ENCODE measurements around the gene RETREG2. TPM values are rescaled to one million over a fixed set of nuclear protein-coding genes. Genes with fewer than 3 reads are reported as not detected.

Gene RETREG2
- total and polyA plus RNA-seq, 5 donors: 22.0 to 47.3 (median 38.6) TPM

- H3K4me3 ChIP-seq (ENCODE audit: low read length): peak overlapping the region; percentile 59
- intact Hi-C loops (cut with DNase I): loop anchor here in 1 of 4 donors (5.0 kb wide), 1 partner anchor 35 kb away; the partner anchor contains the start of gene SLC23A3
- WGBS: 12% methylated on average over 22 of the region's 22 CpGs
- peak overlapping the region; percentile 82 for H3K27ac ChIP-seq (ENCODE audit: low read length)
- ATAC-seq (no peak), DNase-seq (no peak)
- peaks cover 10% of the 10 kb centered on the region for H3K4me1 ChIP-seq (ENCODE audit: control insufficient read depth, insufficient read depth, low read length)
- H3K27me3 ChIP-seq (ENCODE audit: control insufficient read depth, insufficient read depth): no peaks in the 10 kb centered on the region
- H3K9me3 ChIP-seq (ENCODE audit: control insufficient read depth, low read length): no peaks in the 10 kb centered on the region
These were observed 29.2 kb downstream of the RETREG2 start for GRCh38 chr2:219207134-219207883.

GRCh38 chr2:219207884-219208740, 30.0 kb downstream of the RETREG2 start:
- no peaks in the 10 kb centered on the region for H3K27me3 ChIP-seq (ENCODE audit: control insufficient read depth, insufficient read depth)
- no peaks in the 10 kb centered on the region for H3K9me3 ChIP-seq (ENCODE audit: control insufficient read depth, low read length)
- H3K4me1 ChIP-seq (ENCODE audit: control insufficient read depth, insufficient read depth, low read length): peaks cover 10% of the 10 kb centered on the region
- 65% methylated on average over 17 of the region's 17 CpGs for WGBS
- ATAC-seq (no peak), DNase-seq (peak in 2 of 3 donors; percentile 40 to 55)
- H3K4me3 ChIP-seq (ENCODE audit: low read length): no peak overlapping the region
- H3K27ac ChIP-seq (ENCODE audit: low read length): peak overlapping the region; percentile 82
- intact Hi-C loops (cut with DNase I): loop anchor here in 1 of 4 donors (5.0 kb wide), 1 partner anchor 36 kb away; the partner anchor contains the start of gene SLC23A3

DNA sequence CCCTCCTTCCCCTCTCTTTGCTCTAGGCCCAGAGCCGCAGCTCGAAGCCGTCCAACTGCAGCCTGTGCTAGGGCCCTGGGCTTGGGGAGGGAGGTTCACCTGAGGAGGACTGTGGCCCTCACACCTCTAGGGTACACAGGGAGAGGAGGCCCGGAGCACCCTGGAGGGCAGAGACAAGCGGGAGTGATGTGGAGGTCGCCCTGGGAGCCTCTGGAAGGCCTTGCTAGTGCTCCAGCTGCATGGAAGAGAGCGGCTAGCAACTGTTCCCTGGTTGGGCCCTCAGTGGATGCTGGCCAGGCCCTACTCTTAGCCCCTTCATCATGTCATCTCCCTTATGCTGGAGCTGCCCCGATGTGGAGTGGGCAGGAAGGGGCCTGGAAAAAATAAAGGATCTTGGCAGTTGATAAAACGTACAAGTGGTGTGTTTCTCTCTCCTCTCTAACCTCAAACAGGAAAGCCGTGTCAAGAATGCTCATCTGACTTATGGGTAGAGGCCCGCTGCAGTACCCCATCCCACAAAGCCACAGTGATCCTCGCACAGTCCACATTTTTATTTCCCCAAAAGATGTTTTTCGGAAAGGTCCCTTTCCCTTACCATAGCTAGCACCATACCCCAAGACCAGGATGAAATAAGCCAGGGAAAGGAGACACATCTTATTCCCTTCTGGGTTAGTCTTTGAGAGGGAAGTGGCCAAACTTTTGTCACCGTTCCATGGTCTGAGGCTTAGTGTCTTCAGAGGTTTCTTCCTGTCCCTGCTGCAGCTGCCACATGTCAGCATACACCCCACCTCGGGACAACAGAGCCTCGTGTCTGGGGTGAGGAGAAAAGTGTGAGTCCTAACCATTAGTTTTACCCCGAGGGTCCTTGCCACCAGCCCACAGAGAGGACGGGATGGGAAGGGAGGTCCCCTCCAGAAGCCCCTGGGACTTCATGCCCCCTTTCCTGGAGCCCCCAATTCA, 31.4 kb downstream of the RETREG2 start:
- intact Hi-C loops (cut with DNase I): loop anchor here in 2 of 4 donors (5.0 kb wide), 2 partner anchors 32 to 37 kb away; partner anchors contain the start of genes CNPPD1 (in 1 of the 2), RETREG2 (in 1 of the 2) and SLC23A3 (in 1 of the 2)

GRCh38 chr2:219210196-219210885, 32.3 kb downstream of the RETREG2 start:
- no peaks in the 10 kb centered on the region for H3K27me3 ChIP-seq (ENCODE audit: control insufficient read depth, insufficient read depth)
- ATAC-seq (no peak), DNase-seq (peak in 2 of 3 donors; percentile 32 to 56)
- intact Hi-C loops (cut with DNase I): loop anchor here in 1 of 4 donors (5.0 kb wide), 1 partner anchor 33 kb away; the partner anchor contains the start of genes CNPPD1 and RETREG2
- WGBS: 92% methylated on average over 24 of the region's 24 CpGs
- H3K9me3 ChIP-seq (ENCODE audit: control insufficient read depth, low read length): no peaks in the 10 kb centered on the region
- H3K27ac ChIP-seq (ENCODE audit: low read length): no peak overlapping the region
- H3K4me3 ChIP-seq (ENCODE audit: low read length): no peak overlapping the region
- H3K4me1 ChIP-seq (ENCODE audit: control insufficient read depth, insufficient read depth, low read length): peaks cover 10% of the 10 kb centered on the region

More for the DNA sequence above, 31.4 kb downstream of the RETREG2 start:
- Histone ChIP-seq H3K27ac (ENCODE audit: low read length) (no peak overlapping the region), H3K4me3 (ENCODE audit: low read length) (no peak overlapping the region), H3K27me3 (ENCODE audit: control insufficient read depth, insufficient read depth) (no peaks in the 10 kb centered on the region), H3K9me3 (ENCODE audit: control insufficient read depth, low read length) (no peaks in the 10 kb centered on the region), H3K4me1 (ENCODE audit: control insufficient read depth, insufficient read depth, low read length) (peaks cover 10% of the 10 kb centered on the region)
- ATAC-seq: no peak
- 74% methylated on average over 18 of the region's 18 CpGs for WGBS
- DNase-seq: peak in 1 of 3 donors; percentile 44

DNA sequence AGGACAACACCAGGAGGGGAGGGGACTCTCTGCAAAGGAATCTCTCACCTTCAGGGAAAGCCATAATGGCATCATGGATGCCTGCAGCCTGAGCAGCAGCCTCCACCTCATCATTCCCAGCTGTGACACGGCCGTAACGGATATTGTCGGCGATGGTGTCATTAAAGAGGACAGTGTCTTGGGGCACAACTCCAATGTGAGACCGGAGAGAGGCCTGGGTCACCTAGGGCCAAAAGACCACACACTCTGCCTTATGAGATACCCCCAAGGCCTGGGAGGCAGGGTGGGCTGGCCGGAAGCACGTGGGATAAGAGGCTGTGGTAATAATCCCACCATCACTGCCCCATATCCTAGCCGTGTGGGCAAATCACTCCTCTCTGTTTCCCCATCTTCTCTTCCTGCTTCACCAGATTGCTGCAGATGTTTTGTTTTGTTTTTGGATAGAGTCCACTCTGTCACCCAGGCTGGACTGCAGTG, 32.8 kb downstream of the RETREG2 start:
- Histone ChIP-seq H3K9me3 (ENCODE audit: control insufficient read depth, low read length) (no peaks in the 10 kb centered on the region), H3K27ac (ENCODE audit: low read length) (no peak overlapping the region), H3K4me1 (ENCODE audit: control insufficient read depth, insufficient read depth, low read length) (peaks cover 10% of the 10 kb centered on the region), H3K4me3 (ENCODE audit: low read length) (no peak overlapping the region), H3K27me3 (ENCODE audit: control insufficient read depth, insufficient read depth) (no peaks in the 10 kb centered on the region)
- DNase-seq: peak in 1 of 3 donors; percentile 41
- intact Hi-C loops (cut with DNase I): loop anchor here in 1 of 4 donors (5.0 kb wide), 1 partner anchor 34 kb away; the partner anchor contains the start of genes CNPPD1 and RETREG2
- ATAC-seq: no peak
- WGBS: 84% methylated on average over 9 of the region's 9 CpGs

DNA sequence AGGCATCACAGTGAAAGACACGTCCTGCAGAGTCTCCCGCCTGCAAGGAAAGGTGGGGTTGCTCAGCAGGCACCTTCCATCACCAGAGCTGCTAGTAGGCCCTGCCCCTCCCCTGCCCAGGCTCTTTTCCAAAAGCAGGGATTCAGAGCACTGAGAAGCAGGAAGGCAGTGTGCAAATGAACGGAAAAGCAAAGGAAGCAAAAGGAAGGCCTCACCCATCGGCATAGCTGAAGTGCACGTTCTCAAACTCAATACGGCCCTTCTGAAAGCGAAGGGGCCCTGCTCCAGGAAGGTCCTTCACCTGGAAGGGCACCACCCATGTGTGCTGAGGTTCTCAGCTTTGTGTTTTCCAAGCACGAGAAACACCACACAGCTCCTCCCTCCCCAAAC, 34.9 kb downstream of the RETREG2 start:
- ATAC-seq: no peak

GRCh38 chr2:219213486-219214071, 35.5 kb downstream of the RETREG2 start:
- Histone ChIP-seq H3K9me3 (ENCODE audit: control insufficient read depth, low read length) (no peaks in the 10 kb centered on the region), H3K27me3 (ENCODE audit: control insufficient read depth, insufficient read depth) (no peaks in the 10 kb centered on the region), H3K4me3 (ENCODE audit: low read length) (no peak overlapping the region), H3K4me1 (ENCODE audit: control insufficient read depth, insufficient read depth, low read length) (no peaks in the 10 kb centered on the region), H3K27ac (ENCODE audit: low read length) (no peak overlapping the region)
- 94% methylated on average over 10 of the region's 10 CpGs for WGBS
- DNase-seq: no peak
- intact Hi-C loops (cut with DNase I): loop anchor here in 1 of 4 donors (5.0 kb wide), 1 partner anchor 36 kb away; the partner anchor contains the start of genes CNPPD1 and RETREG2
- ATAC-seq: no peak

More for the DNA sequence above, 34.9 kb downstream of the RETREG2 start:
- Histone ChIP-seq H3K4me3 (ENCODE audit: low read length) (no peak overlapping the region), H3K9me3 (ENCODE audit: control insufficient read depth, low read length) (no peaks in the 10 kb centered on the region), H3K4me1 (ENCODE audit: control insufficient read depth, insufficient read depth, low read length) (peaks cover 3% of the 10 kb centered on the region), H3K27me3 (ENCODE audit: control insufficient read depth, insufficient read depth) (no peaks in the 10 kb centered on the region), H3K27ac (ENCODE audit: low read length) (no peak overlapping the region)
- 83% methylated on average over 8 of the region's 8 CpGs for WGBS
- intact Hi-C loops (cut with DNase I): loop anchor here in 1 of 4 donors (5.0 kb wide), 1 partner anchor 36 kb away; the partner anchor contains the start of genes CNPPD1 and RETREG2
- no peak for DNase-seq

DNA sequence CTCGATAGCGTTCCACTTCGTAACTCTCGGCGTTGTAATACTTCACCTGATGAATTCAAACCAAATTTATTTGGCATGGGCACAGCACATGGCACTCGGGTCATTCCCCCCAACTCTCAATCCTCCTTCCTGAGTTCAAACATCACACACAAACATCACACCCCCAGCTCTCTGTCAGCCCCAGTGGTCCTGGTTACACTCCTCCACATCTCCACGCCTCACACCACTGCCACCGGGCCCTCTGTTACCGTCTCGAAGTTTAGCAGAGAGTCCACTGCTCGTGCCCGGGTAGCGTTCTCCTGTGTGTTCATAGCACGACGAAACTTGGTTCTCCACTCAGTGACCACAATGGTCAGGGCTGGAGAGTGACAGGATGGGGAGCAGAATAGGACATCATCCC, 36.1 kb downstream of the RETREG2 start:
- Histone ChIP-seq H3K27ac (ENCODE audit: low read length) (no peak overlapping the region), H3K4me1 (ENCODE audit: control insufficient read depth, insufficient read depth, low read length) (no peaks in the 10 kb centered on the region), H3K9me3 (ENCODE audit: control insufficient read depth, low read length) (no peaks in the 10 kb centered on the region), H3K27me3 (ENCODE audit: control insufficient read depth, insufficient read depth) (no peaks in the 10 kb centered on the region), H3K4me3 (ENCODE audit: low read length) (no peak overlapping the region)
- no peak for DNase-seq
- 94% methylated on average over 15 of the region's 15 CpGs for WGBS
- intact Hi-C loops (cut with DNase I): loop anchor here in 1 of 4 donors (5.0 kb wide), 1 partner anchor 37 kb away; the partner anchor contains the start of genes CNPPD1 and RETREG2
- no peak for ATAC-seq

DNA sequence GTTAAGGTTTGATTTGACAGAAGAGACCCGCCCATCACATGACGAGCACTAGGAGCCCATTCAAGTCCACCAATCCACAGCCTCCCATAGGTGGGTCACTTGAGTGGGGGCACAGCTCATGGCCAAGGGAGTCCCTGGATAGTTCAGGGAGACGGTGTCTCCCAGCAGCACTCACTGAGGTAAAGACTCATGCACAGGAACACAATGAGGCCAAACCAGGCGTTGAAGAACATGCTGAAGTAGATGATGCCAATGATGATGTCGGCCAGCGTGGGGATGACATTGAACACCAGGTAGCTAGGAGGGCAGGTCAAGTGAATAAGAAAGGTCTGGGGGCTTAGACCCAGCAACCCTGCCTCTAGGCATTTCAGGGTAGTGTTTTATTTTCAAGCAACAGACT, 36.7 kb downstream of the RETREG2 start:
- intact Hi-C loops (cut with DNase I): loop anchor here in 1 of 4 donors (5.0 kb wide), 1 partner anchor 37 kb away; the partner anchor contains the start of genes CNPPD1 and RETREG2
- 85% methylated on average over 6 of the region's 6 CpGs for WGBS

More for the DNA sequence above, 36.7 kb downstream of the RETREG2 start:
- H3K4me1 ChIP-seq (ENCODE audit: control insufficient read depth, insufficient read depth, low read length): peaks cover 5% of the 10 kb centered on the region
- H3K9me3 ChIP-seq (ENCODE audit: control insufficient read depth, low read length): no peaks in the 10 kb centered on the region
- no peak overlapping the region for H3K4me3 ChIP-seq (ENCODE audit: low read length)
- H3K27ac ChIP-seq (ENCODE audit: low read length): no peak overlapping the region
- no peak for ATAC-seq
- H3K27me3 ChIP-seq (ENCODE audit: control insufficient read depth, insufficient read depth): no peaks in the 10 kb centered on the region
- no peak for DNase-seq

Measured in right cardiac atrium (tissue), 5 donors.